CD4-positive, alpha-beta T cell treated with Interleukin-15 for 4 hours (primary cell): ENCODE results near the gene ATP6V0C.

ENCODE experiments used
- DNase-seq: peaks from one replicate; pipeline ENCODE4 v3.0.0-alpha.2; 2020; ENCODE audit warnings: low spot score

Gene ATP6V0C

GRCh38 chr16:2513405-2514332 lies at the start of gene ATP6V0C:
TSS of gene ATP6V0C (plus strand) at chr16:2513952. CDS start at chr16:2514104, 152 bp downstream.
- DNase-seq, result peak; percentile 93

- no peak for DNase-seq
Observed at GRCh38 chr16:2464333-2464732, 49.4 kb upstream of the ATP6V0C start.

GRCh38 chr16:2465653-2466415 lies 47.9 kb upstream of the ATP6V0C start:
- no peak for DNase-seq

- no peak for DNase-seq
Observed at GRCh38 chr16:2466667-2467527, 46.9 kb upstream of the ATP6V0C start.

- no peak for DNase-seq
Observed at GRCh38 chr16:2467528-2468232, 46.1 kb upstream of the ATP6V0C start.

- no peak for DNase-seq
Observed at GRCh38 chr16:2468233-2468724, 45.5 kb upstream of the ATP6V0C start.

GRCh38 chr16:2468725-2469398 lies 44.9 kb upstream of the ATP6V0C start:
- DNase-seq, result no peak

GRCh38 chr16:2469399-2470233 lies 44.1 kb upstream of the ATP6V0C start:
- no peak for DNase-seq

GRCh38 chr16:2470234-2470601 lies 43.5 kb upstream of the ATP6V0C start:
- no peak for DNase-seq

- no peak for DNase-seq
Observed at GRCh38 chr16:2470603-2471015, 43.1 kb upstream of the ATP6V0C start.

- DNase-seq, result no peak
Observed at GRCh38 chr16:2471016-2471652, 42.6 kb upstream of the ATP6V0C start, which contains the start of gene NTN3. TSS of gene NTN3 (plus strand) at chr16:2471297. CDS start at chr16:2471702, 405 bp downstream.

- DNase-seq, result no peak
Observed at GRCh38 chr16:2471653-2472487, 41.9 kb upstream of the ATP6V0C start.

GRCh38 chr16:2472488-2472864 lies 41.3 kb upstream of the ATP6V0C start:
- no peak for DNase-seq

GRCh38 chr16:2472885-2473445 lies 40.8 kb upstream of the ATP6V0C start:
- no peak for DNase-seq

- peak; percentile 9 for DNase-seq
Observed at GRCh38 chr16:2473446-2473926, 40.3 kb upstream of the ATP6V0C start.

- DNase-seq, result peak; percentile 59
Observed at GRCh38 chr16:2473999-2474876, 39.5 kb upstream of the ATP6V0C start.
